ENCODE results near the gene CNOT6.

- TF ChIP-seq, protein P1, sequence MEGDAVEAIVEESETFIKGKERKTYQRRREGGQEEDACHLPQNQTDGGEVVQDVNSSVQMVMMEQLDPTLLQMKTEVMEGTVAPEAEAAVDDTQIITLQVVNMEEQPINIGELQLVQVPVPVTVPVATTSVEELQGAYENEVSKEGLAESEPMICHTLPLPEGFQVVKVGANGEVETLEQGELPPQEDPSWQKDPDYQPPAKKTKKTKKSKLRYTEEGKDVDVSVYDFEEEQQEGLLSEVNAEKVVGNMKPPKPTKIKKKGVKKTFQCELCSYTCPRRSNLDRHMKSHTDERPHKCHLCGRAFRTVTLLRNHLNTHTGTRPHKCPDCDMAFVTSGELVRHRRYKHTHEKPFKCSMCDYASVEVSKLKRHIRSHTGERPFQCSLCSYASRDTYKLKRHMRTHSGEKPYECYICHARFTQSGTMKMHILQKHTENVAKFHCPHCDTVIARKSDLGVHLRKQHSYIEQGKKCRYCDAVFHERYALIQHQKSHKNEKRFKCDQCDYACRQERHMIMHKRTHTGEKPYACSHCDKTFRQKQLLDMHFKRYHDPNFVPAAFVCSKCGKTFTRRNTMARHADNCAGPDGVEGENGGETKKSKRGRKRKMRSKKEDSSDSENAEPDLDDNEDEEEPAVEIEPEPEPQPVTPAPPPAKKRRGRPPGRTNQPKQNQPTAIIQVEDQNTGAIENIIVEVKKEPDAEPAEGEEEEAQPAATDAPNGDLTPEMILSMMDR (IDR thresholded peaks at IDR 0.05; ENCODE audit: low read depth, low read length) = no peak
- no peak for TF ChIP-seq EZH2phosphoT487 (IDR thresholded peaks at IDR 0.05; ENCODE audit: low read depth)
These were observed 86.5 kb downstream of the CNOT6 start for GRCh38 chr5:180580681-180581080.
